HG02973 (cell line): ENCODE measurements around the gene ZNF525.
"Not testable (repeated sequence)": the region's sequence is repeated elsewhere in the genome, so short reads cannot be mapped to it uniquely, and the experiment has no call there.

Source experiments
- ATAC-seq: cut with Tn5 transposase; IDR thresholded peaks from one replicate; pipeline ENCODE4 v1.9.1; 2021; ENCODE audit warnings: moderate library complexity; ENCODE audit not compliant: unreplicated experiment

The ZNF525 gene

GRCh38 chr19:53365134-53365898 is at the start of gene ZNF525:
ZNF525 (plus strand) TSS chr19:53365705; CDS start chr19:53372282, 6,577 bp downstream.
- ATAC-seq, result peak; percentile 90

GRCh38 chr19:53328967-53329366 is 36.5 kb upstream of the ZNF525 start:
- no peak for ATAC-seq

- no peak for ATAC-seq
Observed at GRCh38 chr19:53332484-53332883, 33.0 kb upstream of the ZNF525 start.

GRCh38 chr19:53333066-53333462 is 32.4 kb upstream of the ZNF525 start:
- ATAC-seq, result no peak

GRCh38 chr19:53333463-53334449 is 31.7 kb upstream of the ZNF525 start, which contains the start of gene ZNF845:
ZNF845 (plus strand) TSS chr19:53333749; CDS start chr19:53341308, 7,559 bp downstream.
- peak; percentile 89 for ATAC-seq

- not testable (repeated sequence) for ATAC-seq
Observed at GRCh38 chr19:53344403-53344802, 21.1 kb upstream of the ZNF525 start.

- ATAC-seq, result no peak
Observed at GRCh38 chr19:53355739-53356138, 9.8 kb upstream of the ZNF525 start.

GRCh38 chr19:53357821-53358581 is 7.5 kb upstream of the ZNF525 start:
- no peak for ATAC-seq

- ATAC-seq, result not testable (repeated sequence)
Observed at GRCh38 chr19:53360056-53360455, 5.4 kb upstream of the ZNF525 start.

GRCh38 chr19:53365899-53366493 is 491 bp downstream of the ZNF525 start:
- peak; percentile 37 for ATAC-seq

GRCh38 chr19:53372196-53372595 is 6.7 kb downstream of the ZNF525 start:
- no peak for ATAC-seq

- no peak for ATAC-seq
Observed at GRCh38 chr19:53374288-53374687, 8.8 kb downstream of the ZNF525 start.

- ATAC-seq, result no peak
Observed at GRCh38 chr19:53374743-53375142, 9.2 kb downstream of the ZNF525 start.

GRCh38 chr19:53381376-53381775 is 15.9 kb downstream of the ZNF525 start:
- no peak for ATAC-seq

- no peak for ATAC-seq
Observed at GRCh38 chr19:53388168-53388567, 22.7 kb downstream of the ZNF525 start.

- ATAC-seq, result no peak
Observed at GRCh38 chr19:53388904-53389303, 23.4 kb downstream of the ZNF525 start.

GRCh38 chr19:53389571-53389970 is 24.1 kb downstream of the ZNF525 start:
- ATAC-seq, result no peak

GRCh38 chr19:53389978-53390377 is 24.5 kb downstream of the ZNF525 start:
- no peak for ATAC-seq

GRCh38 chr19:53394522-53394973 is 29.0 kb downstream of the ZNF525 start:
- ATAC-seq, result no peak
